ENCODE results near the gene PC. TPM values are rescaled to one million over a fixed set of nuclear protein-coding genes. Genes with fewer than 3 reads are reported as not detected.

PC gene
- total and polyA plus RNA-seq, 9 of the 15 experiments (the other 6 are each of a cell fraction or from before 2014, with no cell fraction given) = 0.94 to 38.0 (median 8.7) TPM

- TF ChIP-seq MGA (IDR thresholded peaks at IDR 0.05) (no peak), ZBTB49 (CRISPR knock-in tag; IDR thresholded peaks at IDR 0.05; ENCODE audit: borderline replicate concordance) (no peak), PHF20 (IDR thresholded peaks at IDR 0.05; ENCODE audit: partially characterized antibody) (no peak), ZNF277 (CRISPR knock-in tag; IDR thresholded peaks at IDR 0.05; ENCODE audit: borderline replicate concordance) (no peak), CBX8 (IDR thresholded peaks at IDR 0.05; ENCODE audit: borderline replicate concordance, extremely low read depth, low read depth, low read length, poor library complexity, severe bottlenecking) (no peak), KDM1A (IDR thresholded peaks at IDR 0.05) (no peak), SMARCA4 (IDR thresholded peaks at IDR 0.05) (no peak), MYNN (IDR thresholded peaks at IDR 0.05) (no peak), MYNN (CRISPR knock-in tag; IDR thresholded peaks at IDR 0.05) (no peak), ARID2 (IDR thresholded peaks at IDR 0.05) (no peak)
These were observed 93.8 kb downstream of the PC start (continued) for GRCh38 chr11:66864172-66864901.
